HG03064 (cell line): Measurements from ENCODE around the gene TYSND1.
A peak's percentile ranks its signal among the peaks of the same experiment; 100 is the strongest.
"Not testable (repeated sequence)": the region's sequence is repeated elsewhere in the genome, so short reads cannot be mapped to it uniquely, and the experiment has no call there.

ENCODE experiments used
- ATAC-seq: cut with Tn5 transposase; IDR thresholded peaks from one replicate; pipeline ENCODE4 v1.9.1; 2021; ENCODE audit warnings: low read depth; ENCODE audit not compliant: unreplicated experiment

TYSND1 gene

DNA sequence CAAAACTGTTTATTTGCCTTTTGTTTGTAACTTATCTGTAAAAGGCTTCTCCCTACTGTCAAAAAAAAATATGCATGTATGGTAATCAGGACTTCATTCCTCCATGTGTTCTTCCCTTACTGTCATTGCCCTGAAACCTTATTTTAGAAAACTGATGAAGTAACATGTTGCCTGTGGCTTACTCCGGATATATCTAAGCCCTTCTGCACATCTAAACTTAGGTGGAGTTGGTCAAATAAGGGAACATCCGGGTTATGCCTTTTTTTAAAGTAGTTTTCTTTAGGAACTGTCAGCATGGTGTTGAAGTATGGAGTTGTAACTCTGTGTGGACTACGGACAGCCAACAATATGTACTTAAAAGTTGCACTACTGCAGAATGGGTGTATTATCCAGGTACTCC lies 17.7 kb upstream of the TYSND1 start:
- ATAC-seq = no peak

DNA sequence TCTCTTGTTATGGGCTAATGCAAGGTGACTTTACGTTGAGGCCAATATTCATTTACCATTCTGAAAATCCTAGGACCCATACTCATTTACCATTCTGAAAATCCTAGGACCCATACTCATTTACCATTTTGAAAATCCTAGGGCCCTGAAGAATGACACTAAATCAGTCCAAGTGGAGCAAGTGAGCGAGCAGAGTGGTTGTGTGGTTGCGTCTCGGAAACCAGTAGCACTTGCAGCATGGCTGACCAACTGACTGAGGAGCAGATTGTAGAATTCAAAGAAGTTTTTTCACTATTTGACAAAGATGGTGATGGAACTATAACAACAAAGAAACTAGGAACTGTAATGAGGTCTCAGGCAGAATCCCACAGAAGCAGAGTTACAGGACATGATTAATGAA lies 16.9 kb upstream of the TYSND1 start:
- ATAC-seq = no peak

DNA sequence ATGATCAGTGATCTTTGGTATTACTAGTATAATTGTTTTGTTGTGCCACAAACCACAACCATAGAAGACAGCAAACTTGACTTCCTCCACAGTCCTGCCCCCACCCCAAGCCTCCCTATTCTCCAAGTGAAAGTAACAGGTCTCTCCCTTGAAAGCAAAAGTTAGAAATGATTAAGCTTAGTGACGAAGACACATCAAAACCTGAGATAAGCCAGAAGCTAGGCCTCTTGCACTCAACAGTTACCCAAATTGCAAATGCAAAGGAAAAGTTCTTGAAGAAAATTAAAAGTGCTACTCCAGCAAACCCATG lies 16.3 kb upstream of the TYSND1 start:
- peak; percentile 87 for ATAC-seq

GRCh38 chr10:70162151-70162891 lies 15.8 kb upstream of the TYSND1 start:
- peak; percentile 8 for ATAC-seq

DNA sequence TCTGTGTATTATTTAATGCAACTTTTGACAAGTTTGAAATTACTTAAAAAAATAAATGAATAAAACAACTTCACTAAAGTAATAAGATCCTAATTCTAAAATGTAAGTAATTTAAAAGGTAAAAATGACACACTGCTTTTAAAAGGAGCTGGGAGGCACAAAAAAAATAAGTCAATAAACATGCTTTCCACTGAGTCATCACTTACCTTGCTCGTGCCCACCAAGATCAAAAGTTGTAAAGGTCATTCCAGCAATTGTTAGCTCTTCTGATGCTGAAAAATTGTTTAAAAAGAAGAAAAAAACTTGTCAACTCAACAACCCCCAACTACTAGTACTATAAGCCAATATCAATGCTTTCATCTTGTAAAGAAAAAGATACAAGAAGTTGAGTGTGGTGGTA lies 14.3 kb upstream of the TYSND1 start:
- ATAC-seq = no peak

- not testable (repeated sequence) for ATAC-seq
Observed at GRCh38 chr10:70159366-70159765, 12.9 kb upstream of the TYSND1 start.

GRCh38 chr10:70158113-70158512 lies 11.6 kb upstream of the TYSND1 start:
- no peak for ATAC-seq

GRCh38 chr10:70155255-70155838 lies 8.8 kb upstream of the TYSND1 start:
- no peak for ATAC-seq

DNA sequence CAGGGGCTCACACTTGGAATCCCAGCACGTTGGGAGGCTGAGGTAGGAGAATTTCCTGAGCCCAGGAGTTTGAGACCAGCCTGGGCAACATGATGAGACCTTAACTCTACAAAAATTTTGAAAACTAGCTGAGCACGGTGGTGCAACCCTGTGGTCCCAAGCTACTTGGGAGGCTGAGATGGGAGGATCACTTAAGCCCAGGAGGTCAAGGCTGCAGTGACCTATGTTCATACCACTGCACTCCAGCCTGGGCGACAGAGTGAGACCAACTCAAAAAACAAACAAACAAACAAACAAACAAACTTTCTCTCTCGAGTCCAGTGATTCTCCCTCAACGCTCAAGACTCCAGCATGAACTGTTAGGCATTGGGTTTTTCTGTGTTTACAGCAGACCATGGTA lies 2.0 kb upstream of the TYSND1 start:
- no peak for ATAC-seq

GRCh38 chr10:70147259-70147625 lies 742 bp upstream of the TYSND1 start:
- ATAC-seq = no peak

DNA sequence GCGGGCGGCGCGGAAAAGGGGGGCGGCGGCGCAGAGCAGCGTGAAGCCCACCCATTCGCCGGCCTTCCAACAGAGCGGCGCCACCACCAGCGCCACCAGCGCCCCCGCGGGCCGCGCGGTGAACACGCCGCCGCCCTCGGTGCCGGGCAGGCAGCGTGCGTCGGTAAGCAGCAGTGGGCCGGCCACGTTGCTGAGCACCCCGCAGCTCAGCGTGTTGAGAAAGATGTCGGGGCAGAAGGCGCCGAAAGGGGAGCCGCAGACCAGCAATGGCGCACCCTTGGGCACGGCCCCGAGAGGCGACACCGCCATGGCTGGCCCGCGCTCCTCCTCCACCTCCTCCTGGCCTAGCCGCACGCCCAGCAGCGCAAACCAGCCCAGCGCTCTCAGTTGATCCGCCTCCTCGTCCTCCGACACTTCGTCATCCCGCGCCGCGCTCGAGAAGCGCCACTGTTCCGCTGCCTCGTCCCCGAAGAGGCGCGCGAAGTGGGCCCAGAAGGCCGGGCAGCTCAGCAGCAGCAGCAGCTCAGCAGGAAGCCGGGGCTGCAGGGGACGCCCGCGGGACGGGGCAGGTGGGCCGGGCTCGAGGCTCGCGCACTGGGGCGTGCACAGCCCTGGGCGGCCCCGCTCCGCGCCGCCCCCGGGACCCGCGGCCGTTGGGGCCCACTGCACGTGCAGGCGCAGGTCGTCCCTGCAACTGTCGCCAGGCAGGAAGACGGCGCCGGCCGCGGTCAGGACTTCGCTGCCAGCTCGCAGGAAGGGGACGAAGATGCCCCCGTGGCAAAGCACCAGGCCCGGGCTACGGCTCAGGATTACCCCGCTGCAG lies 623 bp downstream of the TYSND1 start:
- peak; percentile 42 for ATAC-seq

DNA sequence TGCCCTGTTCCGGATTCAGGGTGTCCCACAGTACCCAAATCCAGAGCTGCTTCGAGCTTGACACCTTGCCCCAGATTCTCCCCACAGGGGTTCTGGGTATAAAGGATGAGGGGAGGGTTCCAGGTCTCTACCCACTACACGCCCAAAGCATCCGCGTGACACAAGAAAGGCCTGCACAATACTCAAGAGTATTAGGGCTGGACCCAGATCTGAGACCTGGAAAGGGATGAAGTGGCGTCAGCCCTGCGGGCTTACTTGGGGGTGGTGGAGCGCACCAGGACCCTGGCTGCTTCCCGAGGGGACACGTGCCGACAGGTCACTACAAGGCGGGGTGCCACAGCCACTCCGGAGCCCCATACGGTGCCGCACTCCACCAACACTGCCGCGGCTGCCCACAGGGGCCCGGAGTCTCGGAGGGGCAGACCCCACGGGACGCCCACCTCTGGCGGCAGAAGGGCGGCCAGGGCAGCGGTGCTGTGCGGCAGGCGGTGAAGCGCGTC lies 1.3 kb downstream of the TYSND1 start:
- peak; percentile 3 for ATAC-seq

DNA sequence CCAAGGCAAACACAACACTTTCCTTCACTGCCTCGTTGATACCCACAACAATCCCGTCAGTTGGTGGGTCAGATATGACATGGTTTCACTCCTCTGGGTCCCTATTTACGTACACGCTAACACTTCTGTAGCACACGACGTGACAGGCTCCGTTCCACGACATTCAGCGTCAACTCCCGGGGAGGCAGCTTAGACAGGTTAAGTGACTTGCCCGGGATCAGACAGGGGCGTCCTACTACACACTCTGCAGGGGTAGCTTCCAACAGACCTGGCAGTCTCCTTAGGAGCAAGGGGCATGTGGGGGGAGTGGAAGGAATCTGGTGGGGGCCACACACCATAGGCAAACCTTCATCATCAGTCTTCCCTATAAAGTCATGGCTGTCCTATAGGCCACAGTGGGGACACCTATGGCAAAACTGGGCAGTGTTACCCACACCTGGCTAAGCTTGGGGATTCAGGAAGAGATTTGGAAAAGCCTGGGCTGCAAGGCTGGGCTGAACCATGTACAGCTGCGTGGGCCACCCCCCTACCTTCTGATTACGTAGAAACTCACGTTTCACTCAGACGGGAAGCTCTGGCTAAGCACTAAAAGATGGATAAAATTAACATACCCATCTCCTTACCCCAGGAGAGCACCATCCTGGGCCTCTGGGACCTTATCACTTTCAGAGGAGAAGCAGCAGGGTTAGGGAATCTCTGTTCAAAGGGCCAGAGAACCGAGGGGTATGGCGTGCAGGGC lies 2.0 kb downstream of the TYSND1 start:
- ATAC-seq = no peak

DNA sequence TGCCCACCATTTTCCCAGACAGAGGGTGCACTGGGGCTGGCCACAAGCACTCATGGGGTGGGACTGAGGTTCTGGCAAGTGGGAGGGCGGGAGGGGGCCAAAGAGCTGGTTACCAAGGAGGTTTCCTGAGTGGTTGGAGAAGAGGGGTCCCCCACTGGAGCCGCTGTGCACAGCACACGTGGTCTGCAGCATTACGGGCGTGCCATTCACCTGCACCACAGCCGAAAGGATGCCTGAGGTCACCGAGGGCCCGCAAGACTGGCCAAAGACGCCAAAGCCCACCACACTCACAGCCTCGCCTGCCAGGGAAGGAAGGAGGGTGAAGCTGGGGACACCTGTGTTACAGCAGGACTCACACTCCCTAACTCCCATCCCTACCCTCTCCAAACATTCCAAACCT lies 3.9 kb downstream of the TYSND1 start:
- no peak for ATAC-seq

GRCh38 chr10:70140297-70140696 lies 6.2 kb downstream of the TYSND1 start:
- ATAC-seq = no peak

- no peak for ATAC-seq
Observed at GRCh38 chr10:70139997-70140250, 6.6 kb downstream of the TYSND1 start.

DNA sequence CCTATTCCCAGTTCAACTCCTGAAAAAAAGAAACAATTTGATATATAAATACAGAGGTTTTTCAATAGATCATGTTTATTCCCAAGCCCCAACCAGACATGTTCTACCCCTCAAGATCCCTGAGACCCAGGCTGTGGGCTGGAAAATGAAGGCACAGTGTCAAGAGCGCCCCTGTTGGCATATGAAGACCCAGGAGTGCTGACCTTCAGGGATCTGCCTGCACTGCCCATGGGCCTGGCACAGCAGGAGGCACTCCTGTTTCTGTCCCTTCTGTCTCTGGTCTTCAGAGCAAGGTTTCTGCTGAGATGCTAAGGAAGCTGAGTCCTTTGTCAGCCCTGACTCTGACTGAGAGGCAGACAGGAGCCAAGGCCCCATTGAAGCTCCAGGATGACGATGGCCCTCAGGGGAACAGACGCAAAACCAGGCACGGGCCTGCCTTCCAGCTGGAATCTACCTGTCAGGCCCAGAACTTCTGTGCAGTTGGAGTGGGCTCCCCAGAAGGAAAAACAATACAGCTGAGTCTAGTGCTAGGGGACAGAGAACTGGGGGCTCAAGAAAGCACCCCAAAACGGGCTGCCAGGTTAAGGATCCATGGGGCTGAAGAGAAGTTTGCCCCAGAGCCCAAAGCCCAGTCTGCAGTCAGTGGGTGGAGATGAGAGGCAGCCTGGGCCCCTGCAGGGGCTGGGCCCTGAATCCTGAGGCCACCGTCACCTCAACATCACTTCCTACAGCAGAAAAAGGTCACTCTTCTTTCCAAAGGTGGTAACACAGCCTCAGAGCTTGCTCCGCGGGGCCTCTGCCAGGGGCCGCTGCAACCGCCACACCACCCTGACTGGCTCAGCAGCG lies 7.1 kb downstream of the TYSND1 start:
- ATAC-seq = no peak

- no peak for ATAC-seq
Observed at GRCh38 chr10:70137927-70138883, 8.3 kb downstream of the TYSND1 start.

DNA sequence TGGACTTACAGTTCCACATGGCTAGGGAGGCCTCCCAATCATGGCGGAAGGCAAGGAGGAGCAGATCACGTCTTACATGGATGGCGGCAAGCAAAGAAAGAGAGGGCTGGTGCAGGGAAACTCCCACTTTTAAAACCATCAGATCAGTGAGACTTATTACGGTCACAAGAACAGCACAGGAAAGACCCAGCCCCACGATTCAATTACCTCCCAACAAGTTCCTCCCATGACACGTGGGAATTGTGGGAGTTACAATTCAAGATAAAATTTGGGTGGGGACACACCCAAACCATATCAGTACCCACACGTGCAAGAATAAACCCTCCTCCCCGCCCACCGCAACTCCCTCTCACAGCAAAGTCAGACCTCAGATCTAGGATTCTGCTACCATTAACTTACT lies 9.4 kb downstream of the TYSND1 start:
- no peak for ATAC-seq
